Uterus (tissue), 4 donors: Measurements from ENCODE around the gene ERC2. TPM values are rescaled to one million over a fixed set of nuclear protein-coding genes. Genes with fewer than 3 reads are reported as not detected.
A peak's percentile ranks its signal among the peaks of the same experiment; 100 is the strongest.

Experiments
- DNase-seq, 2 donors: peaks; one replicate each; pipeline ENCODE4 v3.0.0-alpha.2; 2019 to 2020
- H3K27ac ChIP-seq, 2 donors: fragments of 200-600 bp; sonication (generic); 1 replicate in 1 of 2; 2 replicates in 1 of 2; pipeline ENCODE4 v1.5.1; 2016 to 2018
- H3K27me3 ChIP-seq, 2 donors: fragments of 200-600 bp; sonication (generic); one replicate each; pipeline ENCODE4 v1.5.1; 2018 to 2019; ENCODE audit warnings: control low read depth in 1 of 2
- H3K36me3 ChIP-seq, 2 donors: fragments of 200-600 bp; sonication (generic); one replicate each; pipeline ENCODE4 v1.5.1; 2019; ENCODE audit warnings: control low read depth in 1 of 2
- H3K4me1 ChIP-seq, 2 donors: fragments of 200-600 bp; sonication (generic); one replicate each; pipeline ENCODE4 v1.5.1; 2018 to 2019; ENCODE audit warnings: control low read depth in 1 of 2
- H3K4me3 ChIP-seq, 2 donors: fragments of 200-600 bp; sonication (generic); 1 replicate in 1 of 2; 2 replicates in 1 of 2; pipeline ENCODE4 v1.5.1; 2018 to 2019; ENCODE audit warnings: mild to moderate bottlenecking in 1 of 2
- H3K9me3 ChIP-seq, 2 donors: fragments of 200-600 bp; sonication (generic); one replicate each; pipeline ENCODE4 v1.5.1; 2019; ENCODE audit warnings: control low read depth in 1 of 2
- POLR2A ChIP-seq, 2 donors: fragments of 450-650 bp; IDR thresholded peaks; one replicate each; pipeline ENCODE4 v1.6.1; 2016; ENCODE audit warnings: antibody characterized with exemption in 2 of 2, mild to moderate bottlenecking in 1 of 2, moderate library complexity in 1 of 2
- intact Hi-C: fragments of 100-400 bp; cut with DNase I; formaldehyde crosslinking; loops from one replicate; pipeline ENCODE4 v1.15.1; 2023; ENCODE audit warnings: low total_unique reads
- total RNA-seq, 4 donors: library from RNA; depleted of rRNA in 3 of 4; stranded (reverse); fragments of >200 nt in 3 of 4; gene quantifications; one replicate each; pipeline versions ENCODE4 v1.1.0 to v1.2.4, GENCODE V29; 2014 to 2023
- TF ChIP-seq, protein P1 (sequence below), 4 experiments: fragments of 200-600 bp in 2 of 4; fragments of 450-650 bp in 2 of 4; sonication (generic) in 2 of 4; IDR thresholded peaks; one replicate each; pipeline ENCODE4 v1.5.1; 2016 to 2019; ENCODE audit warnings: antibody characterized with exemption in 4 of 4, mild to moderate bottlenecking in 2 of 4, moderate library complexity in 1 of 4
- donor health status: DM: yes; HTN: yes; CAD: no.

Gene ERC2
- total RNA-seq, 4 donors from 2014 or later = 1.7 to 5.5 TPM; not detected in 2

DNA sequence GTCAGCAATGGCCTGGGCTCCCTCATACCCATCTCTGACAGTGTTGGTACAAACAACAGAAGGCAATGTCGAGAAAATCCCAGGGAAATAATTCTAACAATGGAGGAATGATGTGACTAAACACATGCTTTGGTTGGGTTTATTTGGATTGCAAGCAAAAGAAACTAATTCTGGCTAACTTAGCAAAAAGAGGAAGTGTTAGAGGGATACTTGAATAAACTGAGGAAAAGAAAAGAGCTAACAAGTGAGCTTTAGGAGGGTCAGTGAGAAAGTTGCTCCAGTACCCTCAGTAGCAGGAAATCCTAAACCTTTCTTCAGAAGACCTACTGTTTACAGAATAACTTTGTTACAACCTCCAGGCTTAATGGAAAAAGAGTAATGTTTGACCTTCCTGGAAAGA is 716.5 kb downstream of the ERC2 start:
- Histone ChIP-seq H3K36me3 (no peaks in the 10 kb centered on the region), H3K4me1 (no peaks in the 10 kb centered on the region), H3K4me3 (no peak overlapping the region), H3K27me3 (no peaks in the 10 kb centered on the region), H3K27ac (no peak overlapping the region), H3K9me3 (no peaks in the 10 kb centered on the region)
- intact Hi-C loops = no loop called here
- no peak for DNase-seq
- TF ChIP-seq, protein P1, sequence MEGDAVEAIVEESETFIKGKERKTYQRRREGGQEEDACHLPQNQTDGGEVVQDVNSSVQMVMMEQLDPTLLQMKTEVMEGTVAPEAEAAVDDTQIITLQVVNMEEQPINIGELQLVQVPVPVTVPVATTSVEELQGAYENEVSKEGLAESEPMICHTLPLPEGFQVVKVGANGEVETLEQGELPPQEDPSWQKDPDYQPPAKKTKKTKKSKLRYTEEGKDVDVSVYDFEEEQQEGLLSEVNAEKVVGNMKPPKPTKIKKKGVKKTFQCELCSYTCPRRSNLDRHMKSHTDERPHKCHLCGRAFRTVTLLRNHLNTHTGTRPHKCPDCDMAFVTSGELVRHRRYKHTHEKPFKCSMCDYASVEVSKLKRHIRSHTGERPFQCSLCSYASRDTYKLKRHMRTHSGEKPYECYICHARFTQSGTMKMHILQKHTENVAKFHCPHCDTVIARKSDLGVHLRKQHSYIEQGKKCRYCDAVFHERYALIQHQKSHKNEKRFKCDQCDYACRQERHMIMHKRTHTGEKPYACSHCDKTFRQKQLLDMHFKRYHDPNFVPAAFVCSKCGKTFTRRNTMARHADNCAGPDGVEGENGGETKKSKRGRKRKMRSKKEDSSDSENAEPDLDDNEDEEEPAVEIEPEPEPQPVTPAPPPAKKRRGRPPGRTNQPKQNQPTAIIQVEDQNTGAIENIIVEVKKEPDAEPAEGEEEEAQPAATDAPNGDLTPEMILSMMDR (IDR thresholded peaks at IDR 0.05) = no peak
- no peak for TF ChIP-seq POLR2A (IDR thresholded peaks at IDR 0.05)

DNA sequence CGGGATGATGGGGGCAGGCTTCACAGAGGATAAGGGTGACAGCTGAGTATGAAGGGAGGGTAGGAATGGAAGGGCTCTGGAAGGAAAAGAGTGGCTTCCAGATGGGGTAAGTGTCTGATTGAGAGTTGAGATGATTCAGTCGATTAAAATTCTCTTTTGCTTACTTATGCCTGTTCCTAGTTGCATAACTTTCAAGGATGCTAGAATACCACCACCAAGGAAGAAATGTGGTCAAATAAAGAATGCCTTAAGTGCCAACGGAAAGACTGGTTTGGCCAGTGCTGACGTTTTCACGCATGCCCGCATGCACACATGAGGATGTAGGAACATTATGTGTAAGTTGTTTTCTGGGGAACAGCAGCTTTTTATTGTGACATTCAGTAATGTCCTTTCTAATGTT is 717.7 kb downstream of the ERC2 start:
- H3K27ac ChIP-seq = no peak overlapping the region
- no peaks in the 10 kb centered on the region for H3K36me3 ChIP-seq
- intact Hi-C loops = no loop called here
- TF ChIP-seq, protein P1 (IDR thresholded peaks at IDR 0.05) = no peak
- TF ChIP-seq POLR2A (IDR thresholded peaks at IDR 0.05) = no peak
- no peaks in the 10 kb centered on the region for H3K27me3 ChIP-seq
- no peak overlapping the region for H3K4me3 ChIP-seq
- H3K9me3 ChIP-seq = no peaks in the 10 kb centered on the region
- DNase-seq = no peak
- no peaks in the 10 kb centered on the region for H3K4me1 ChIP-seq

DNA sequence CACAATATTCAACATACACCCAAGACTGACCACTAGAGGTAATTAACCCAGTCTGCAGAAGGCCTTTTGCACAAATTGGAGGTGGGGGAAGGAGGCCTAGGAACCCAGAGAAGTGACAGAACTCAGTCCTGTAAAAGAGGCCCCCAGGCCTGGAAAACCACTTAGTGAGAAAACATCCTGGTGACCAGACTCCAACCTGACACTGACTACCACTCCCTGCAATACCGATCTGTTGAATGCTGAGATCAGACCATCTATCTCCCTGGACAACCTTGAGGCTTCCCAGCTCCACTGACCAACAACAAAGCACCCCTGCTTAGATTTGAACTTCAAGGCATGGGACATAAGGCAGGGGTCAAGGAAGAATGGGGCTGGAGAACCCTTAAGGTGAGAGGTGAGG is 719.2 kb downstream of the ERC2 start:
- H3K36me3 ChIP-seq = no peaks in the 10 kb centered on the region
- no peak overlapping the region for H3K4me3 ChIP-seq
- no peaks in the 10 kb centered on the region for H3K4me1 ChIP-seq
- intact Hi-C loops = no loop called here
- no peak for DNase-seq
- H3K9me3 ChIP-seq = no peaks in the 10 kb centered on the region
- no peak for TF ChIP-seq POLR2A (IDR thresholded peaks at IDR 0.05)
- TF ChIP-seq, protein P1 (IDR thresholded peaks at IDR 0.05) = no peak
- H3K27me3 ChIP-seq = no peaks in the 10 kb centered on the region
- no peak overlapping the region for H3K27ac ChIP-seq

DNA sequence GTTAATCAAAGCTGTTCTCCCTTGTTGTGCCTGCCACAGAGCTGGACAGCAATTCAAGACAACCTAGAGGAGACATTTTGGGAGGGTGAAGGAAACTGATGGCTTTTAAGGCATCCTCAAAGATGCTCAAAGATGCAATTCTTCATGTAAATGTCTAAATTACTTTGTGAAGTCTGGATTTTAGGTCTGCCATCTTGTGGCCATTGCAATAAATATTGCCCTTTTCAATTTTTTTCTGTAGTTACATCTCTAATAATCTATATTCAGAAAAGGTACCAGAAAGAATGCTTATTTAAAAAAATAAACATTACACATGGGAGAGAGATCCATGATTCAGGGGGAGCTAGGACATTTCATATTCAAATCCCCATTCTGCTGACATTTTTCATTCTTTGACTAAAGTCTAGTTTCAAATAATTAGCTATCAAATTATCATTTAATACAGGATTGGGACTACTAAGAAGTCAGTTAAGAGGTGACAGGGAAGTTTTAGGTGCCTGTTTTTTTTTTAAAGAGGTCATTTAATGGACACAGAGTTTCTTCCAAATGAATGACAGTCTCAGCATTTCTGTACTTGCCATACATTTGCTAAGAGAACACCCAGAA is 721.4 kb downstream of the ERC2 start:
- TF ChIP-seq, protein P1 (IDR thresholded peaks at IDR 0.05) = peak; percentile 13 to 36 (median 32)
- no peak for TF ChIP-seq POLR2A (IDR thresholded peaks at IDR 0.05)
- Histone ChIP-seq H3K27ac (no peak overlapping the region), H3K4me1 (no peaks in the 10 kb centered on the region), H3K4me3 (no peak overlapping the region), H3K27me3 (no peaks in the 10 kb centered on the region), H3K36me3 (no peaks in the 10 kb centered on the region), H3K9me3 (no peaks in the 10 kb centered on the region)
- intact Hi-C loops = no loop called here
- no peak for DNase-seq

DNA sequence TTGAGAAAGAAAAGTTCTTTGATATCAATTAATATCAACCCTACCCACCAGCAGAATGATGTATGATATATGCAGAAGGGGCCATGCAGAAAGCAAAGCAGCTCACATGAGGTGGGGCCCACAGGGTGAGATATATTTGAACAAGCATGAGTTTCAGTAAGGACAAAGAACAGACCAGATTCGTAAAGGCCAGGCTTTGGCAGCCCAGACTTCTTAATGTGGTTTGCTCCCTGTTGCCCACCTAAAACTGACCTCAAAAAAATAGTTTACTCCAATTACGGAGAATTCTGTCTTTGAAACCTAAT is 725.5 kb downstream of the ERC2 start:
- TF ChIP-seq POLR2A (IDR thresholded peaks at IDR 0.05) = no peak
- TF ChIP-seq, protein P1 (IDR thresholded peaks at IDR 0.05) = no peak
- H3K27ac ChIP-seq = no peak overlapping the region
- H3K9me3 ChIP-seq = no peaks in the 10 kb centered on the region
- intact Hi-C loops = no loop called here
- no peaks in the 10 kb centered on the region for H3K4me1 ChIP-seq
- no peak for DNase-seq
- H3K4me3 ChIP-seq = no peak overlapping the region
- no peaks in the 10 kb centered on the region for H3K27me3 ChIP-seq
- no peaks in the 10 kb centered on the region for H3K36me3 ChIP-seq
